Measurements from ENCODE around the gene TAMALIN.

GRCh38 chr12:52014567-52015530 is 8.1 kb downstream of the TAMALIN start:
- TF ChIP-seq POLR2A (IDR thresholded peaks at IDR 0.05; ENCODE audit: extremely low read depth, insufficient read length) (no peak), CTCF (IDR thresholded peaks at IDR 0.05; ENCODE audit: low read depth, low read length) (no peak), MAX (IDR thresholded peaks at IDR 0.05; ENCODE audit: low read depth, low read length) (no peak)

Data from NB4 (cell line).